EL (cell line): Measurements from ENCODE around the gene ATP8A2.

ENCODE experiments used
- DNase-seq: peaks from one replicate; pipeline ENCODE4 v3.0.0-alpha.2; 2016

ATP8A2 gene

DNA sequence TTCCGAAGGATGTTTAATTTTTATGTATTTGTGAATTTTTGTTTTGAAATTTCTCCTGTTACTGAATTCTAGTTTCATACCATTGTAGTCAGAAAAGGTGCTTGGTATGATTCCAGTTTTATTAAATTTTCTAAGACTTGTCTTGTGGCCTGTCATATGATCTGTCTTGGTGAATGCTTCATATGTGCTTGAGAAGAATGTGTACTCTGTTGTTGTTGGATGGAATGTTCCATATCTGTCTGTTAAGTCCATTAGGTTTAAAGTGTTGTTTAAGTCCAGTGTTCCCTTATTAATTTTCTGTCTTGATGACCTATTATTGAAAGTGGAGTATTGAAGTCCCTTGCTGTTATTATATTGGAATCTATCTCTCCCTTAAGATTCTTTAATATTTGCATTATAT is 273.9 kb downstream of the ATP8A2 start:
- no peak for DNase-seq

DNA sequence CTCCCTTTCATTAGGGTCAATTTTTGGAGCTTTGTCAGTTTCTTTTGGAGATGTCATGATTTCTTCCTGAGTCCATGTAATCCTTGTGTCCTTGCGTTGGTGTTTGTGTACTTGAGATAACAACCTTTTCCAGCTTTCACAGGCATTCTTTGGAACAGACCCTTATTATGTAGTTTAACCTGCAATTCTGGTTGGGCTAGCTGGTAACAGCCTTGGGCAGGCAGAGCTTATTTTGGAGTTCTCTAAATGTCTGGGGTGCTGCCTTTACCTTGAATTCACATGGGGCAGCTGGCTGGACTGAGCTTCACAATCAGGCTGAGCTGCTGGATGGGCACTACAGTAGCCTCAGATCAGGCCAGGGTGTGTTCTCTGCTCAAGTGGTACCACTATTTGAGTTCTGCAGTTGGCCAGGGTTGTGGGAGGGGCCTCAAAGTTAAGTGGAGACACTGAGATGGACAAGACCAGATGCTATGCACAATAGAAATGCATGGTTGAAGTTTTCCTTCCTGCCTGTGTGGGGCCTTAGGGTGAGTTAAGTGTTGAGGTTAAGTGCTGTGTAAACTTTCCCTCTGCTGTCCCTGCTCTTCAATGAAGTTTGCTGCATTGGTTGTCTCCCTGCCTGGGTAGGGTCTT is 277.3 kb downstream of the ATP8A2 start:
- no peak for DNase-seq

DNA sequence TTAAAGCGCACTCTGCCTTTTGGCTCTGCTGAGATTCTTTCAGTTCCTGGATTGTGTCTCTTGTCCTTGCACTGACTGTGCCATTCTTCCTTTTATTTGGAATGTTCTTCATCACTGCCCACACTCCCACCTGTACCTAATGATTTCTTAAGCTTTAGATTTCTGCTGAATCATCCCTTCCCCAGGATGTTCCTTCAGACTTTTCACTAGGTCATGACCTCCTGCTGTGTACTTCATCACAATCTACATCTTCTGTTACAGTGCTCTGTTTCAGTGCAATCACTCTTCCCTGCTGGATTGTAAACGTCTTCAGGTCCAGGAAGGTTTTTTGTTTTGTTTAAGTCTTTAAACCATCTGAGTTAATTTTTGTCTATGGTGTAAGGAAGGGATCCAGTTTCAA is 281.0 kb downstream of the ATP8A2 start:
- no peak for DNase-seq

DNA sequence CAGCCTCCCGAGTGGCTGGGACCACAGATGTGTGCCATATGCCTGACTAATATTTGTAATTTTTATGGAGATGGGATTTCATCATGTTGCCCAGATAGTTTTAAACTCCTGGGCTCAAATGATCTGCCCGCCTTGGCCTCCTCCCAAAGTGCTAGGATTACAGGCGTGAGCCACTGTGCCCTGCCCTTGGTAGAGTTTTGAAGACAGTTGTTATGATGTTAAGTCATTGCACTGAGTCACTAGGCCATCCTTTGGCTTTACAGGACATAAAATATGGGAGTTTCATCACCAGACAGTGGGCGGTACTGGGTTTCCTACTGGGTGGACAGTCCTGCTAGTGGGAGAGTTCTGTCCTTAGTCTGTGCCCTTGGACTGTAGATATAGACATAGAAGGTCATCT is 282.5 kb downstream of the ATP8A2 start:
- peak; percentile 1 for DNase-seq

DNA sequence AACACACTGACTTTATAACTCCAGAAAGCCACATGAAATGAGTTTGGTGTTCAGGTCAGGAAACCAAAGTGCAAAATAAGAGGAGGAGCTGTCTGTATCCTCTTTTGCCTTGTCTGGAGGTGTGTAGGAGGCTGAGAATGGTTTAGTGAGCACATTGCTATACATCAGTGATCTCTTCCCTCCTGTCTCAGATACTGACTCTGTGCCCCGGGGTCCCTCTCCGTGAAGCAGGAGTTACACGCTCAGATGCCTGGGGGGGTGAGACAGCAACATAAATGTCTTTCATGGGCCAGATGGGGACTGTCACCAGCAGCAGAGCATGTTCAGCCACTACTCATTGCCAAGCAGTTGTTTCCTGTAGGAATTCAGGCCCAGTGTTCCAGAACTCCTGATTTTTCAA is 285.4 kb downstream of the ATP8A2 start:
- DNase-seq = no peak

DNA sequence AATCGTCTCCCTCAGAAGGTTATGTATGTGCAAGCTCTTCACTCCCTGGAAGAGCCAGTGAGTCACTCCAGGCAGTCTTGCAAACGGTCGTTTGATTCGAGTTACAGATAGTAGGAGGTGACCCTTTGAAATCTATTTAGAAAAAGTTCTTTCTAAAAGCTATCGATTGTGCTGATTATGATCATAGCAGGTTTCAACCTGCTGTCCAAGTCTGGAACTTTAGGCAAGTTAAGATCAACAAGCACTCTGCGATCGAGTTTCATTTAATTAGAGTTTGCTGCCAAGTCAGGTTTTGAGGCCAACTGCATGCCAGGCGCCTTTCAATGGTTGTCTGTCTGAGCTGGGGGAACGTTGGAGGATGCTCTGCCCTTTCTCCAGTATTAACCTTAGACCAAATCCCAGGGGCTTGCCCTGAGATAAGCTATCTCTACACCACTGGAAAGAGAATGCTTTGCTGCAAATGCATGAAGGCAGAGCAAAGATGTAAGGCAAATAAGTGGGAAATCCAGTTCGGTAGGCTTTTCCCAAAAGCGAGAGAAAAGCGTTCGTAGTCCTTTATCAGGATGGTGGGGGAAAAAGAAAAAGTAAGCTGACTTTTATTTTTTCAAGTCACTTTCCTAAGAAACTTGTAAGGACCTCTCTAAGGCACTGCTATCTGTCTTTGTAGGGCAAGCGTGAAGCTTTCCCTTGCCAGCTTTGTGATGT is 287.5 kb downstream of the ATP8A2 start:
- DNase-seq = no peak

DNA sequence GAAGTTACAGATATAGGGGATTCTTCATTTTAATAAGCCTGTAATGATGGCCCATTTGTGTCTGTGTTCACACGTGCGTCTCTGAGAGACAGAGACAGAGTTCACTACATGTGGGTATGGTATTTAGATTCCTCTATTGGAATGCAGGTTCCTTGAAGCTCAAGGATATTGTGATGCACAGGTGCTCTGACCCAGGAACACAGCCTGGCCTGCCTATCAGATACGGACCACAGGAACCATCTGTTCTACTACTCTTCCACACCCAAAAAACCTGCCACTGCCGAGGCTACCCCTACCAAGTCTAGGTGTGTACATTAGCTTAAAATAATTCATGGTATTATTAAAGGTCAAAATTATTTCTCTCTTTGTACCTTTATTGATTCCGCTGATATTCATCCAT is 289.2 kb downstream of the ATP8A2 start:
- DNase-seq = no peak

DNA sequence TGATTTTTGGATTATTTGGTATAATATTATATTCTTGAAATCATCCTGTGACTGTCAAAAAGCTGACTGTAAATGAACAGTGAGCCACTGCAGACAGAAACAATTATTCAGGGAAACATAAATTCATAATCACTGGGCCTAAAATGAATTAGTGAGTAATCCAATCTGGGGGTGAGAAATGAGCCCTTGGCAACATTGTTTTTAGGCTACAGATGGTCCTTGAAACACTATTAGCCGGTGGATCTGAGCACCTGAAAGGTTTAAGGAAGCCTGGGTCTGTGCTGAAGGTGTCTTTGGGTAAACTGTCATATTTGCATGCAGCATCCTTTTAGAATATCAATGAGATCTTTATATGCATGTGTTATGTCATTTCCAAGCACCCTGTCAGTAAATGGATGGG is 290.7 kb downstream of the ATP8A2 start:
- DNase-seq = no peak

DNA sequence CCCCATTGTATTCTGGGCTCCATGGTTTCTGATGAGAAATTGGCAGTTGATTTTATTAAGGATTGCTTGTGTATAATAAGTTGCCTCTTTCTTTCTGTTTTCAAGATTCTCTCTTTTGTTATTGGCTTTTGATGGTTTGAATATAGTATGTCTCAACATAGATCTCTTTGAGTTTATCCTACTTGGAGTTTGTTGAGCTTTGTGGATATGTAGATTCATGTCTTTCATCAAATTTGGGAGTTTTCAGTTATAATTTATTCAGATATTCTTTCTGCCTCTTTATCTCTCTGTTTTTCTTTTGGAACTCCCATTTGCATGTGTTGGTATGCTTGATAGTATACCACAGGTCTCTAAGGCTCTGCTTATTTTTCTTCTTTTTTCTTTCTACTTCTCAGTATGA is 296.6 kb downstream of the ATP8A2 start:
- DNase-seq = no peak

DNA sequence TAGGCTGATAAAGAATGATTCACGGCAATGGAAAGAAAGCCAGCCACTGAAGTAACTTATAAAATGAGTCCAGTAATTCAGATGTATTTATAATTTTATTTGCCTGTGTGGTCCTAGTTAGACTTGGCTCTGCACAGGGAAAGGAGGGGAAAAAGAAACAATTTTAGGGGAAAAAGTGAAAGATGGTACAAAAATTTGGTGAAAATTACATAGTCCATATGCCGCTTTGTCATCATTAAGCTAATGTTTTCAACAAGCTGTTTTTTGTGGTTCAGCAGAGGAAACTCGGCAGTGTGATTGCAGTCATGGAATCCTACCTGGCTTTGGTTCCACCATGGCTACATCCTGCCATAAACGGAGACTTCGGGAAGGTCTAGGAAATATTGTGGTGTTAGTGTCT is 301.9 kb downstream of the ATP8A2 start:
- no peak for DNase-seq

DNA sequence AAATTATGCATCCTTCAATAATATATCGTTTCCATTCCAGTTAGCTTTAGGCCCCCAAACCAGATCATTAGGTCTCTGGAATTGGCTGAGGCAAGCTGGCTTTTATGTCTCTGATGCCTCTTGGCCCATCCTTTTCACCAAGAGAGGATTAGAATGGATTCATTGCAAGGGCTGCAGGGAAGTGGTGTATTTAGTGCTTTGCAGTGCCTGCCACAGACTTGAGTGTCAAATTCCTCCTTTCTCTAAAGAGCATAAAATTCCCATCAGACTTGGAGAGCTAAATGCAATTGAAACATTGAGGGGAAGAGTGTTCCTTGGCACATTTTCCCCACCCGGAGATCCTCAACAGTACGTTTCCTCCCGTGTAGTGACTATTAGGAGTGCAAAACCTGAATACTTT is 302.6 kb downstream of the ATP8A2 start:
- no peak for DNase-seq

DNA sequence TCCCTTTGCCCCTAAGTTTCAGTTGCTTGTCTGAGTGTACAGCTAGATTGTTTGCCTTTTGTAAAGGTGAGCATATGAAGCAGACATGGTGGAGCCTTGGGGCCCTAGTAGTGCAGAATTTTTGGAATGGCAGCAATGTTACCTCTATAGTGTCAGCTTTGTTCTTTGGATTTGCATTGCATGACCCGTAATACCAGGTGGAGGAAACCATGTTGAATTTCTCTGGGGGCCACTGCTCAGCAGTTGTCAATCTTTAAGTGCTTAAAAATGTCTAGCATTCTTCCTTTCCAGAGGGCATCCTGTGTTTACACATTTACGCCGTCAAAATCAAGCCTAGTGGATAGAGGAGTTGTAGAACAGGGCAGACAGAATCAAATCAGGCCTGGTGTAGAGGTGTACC is 303.3 kb downstream of the ATP8A2 start:
- DNase-seq = no peak

DNA sequence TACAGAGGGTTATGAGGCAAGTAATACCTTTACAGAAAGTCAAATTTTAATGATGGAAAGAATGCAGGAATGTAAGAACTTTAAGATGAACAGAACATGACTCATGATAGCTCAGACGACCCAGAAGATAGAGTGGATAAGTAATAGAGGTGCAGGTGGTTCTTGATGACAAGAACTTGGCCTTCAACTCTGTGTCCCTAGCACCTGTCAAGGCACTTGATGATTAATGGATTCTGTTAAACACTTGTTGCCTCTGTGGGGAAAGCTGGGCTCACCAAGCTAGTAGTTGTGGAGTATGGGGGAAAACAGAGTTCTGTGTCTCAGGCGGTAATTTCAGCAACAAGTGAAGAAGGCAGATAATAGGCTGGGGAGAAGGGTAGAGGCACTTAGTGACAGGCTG is 306.2 kb downstream of the ATP8A2 start:
- no peak for DNase-seq

DNA sequence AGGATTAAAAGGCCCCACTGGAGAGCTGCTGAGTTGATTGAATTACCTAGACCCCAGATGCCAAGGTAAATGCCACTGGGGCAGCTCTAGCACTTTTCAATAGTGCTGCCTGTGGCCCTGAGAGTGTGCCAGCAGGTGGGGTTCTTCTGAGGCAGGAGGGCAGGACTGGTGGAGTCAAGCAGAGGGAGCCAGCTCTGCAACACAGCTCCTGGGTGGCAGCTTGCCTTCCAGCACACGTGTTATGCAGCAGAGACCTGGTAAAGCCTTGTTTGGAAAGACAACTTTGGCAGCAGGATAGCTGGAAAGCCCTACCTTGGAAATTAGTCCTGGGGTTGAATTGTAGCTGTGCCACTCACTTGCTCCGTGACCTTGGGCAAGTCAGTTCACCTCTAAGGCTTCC is 306.6 kb downstream of the ATP8A2 start:
- DNase-seq = no peak

DNA sequence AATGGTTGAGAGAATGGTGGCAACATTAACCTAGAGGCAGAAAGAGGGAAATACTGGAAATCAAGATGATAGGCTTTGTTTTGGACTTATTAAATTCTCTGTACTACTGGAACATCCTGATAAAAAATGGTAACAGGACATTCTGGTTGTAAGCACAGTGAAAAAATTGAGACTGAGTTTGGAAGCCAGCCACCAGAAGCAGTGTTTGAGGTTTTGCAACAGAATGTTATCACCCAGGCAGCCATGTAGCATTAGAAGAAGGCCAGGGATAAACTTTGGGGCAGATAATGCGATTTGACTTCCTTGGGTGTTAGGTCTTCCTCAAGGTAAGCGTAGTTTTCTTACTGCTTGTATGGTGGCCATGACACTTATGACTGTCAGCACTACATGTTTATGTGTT is 307.4 kb downstream of the ATP8A2 start:
- no peak for DNase-seq

DNA sequence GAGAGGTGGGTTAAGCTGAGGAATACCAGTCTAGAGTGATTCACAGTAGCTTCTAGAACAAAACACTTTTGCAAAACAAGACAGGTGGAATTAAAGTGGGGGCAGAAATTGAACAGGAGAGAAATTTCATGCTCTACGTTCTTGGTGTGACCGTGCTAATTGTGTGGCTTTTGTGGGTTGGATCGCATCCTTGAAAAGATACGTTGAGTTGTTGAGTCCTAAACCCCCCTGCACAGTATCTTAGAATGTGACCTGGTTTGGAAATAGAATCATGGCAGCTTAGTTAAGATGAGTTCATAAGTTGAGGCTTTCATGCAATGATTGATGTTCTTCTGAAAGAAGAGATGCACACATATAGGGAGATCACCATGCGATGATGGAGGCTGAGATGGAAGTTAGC is 308.2 kb downstream of the ATP8A2 start:
- no peak for DNase-seq

DNA sequence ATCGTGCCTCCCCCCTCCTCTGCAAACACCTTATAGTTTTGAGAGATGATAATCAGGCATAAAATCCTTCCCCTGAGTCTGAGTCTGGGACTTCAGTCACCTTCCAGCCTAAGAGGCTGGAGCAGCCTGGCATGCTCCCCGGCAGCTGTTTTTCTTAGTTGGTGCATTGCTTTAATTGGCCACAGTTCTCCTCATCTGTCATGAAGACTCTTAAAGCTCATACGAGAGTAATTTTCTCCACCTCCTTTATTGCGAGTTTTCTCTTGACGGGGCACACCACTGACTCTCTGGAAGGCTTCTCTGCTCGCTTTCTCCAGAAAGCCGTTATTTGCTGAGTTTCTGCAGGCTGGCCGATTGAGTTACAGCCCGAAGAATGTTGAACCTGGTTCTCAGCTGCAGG is 310.5 kb downstream of the ATP8A2 start:
- DNase-seq = no peak

DNA sequence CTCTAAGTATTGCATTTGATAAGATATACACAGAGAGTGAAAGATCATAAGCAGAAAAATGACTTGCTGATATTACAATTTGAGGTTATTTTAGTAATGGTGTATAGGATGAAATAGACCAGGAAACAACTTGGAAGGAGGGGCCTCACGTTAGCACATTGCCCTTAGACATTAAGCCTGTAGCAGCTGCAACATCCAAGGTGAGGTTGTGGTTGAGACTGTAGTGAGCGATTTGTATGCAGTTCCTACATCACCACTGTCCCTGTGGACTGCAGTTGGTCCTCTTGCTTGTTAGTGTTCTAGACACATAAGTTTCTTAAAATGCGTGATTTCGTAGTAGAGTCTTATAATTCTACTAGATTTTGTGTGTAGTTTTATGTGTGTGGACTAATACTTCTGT is 311.3 kb downstream of the ATP8A2 start:
- no peak for DNase-seq

DNA sequence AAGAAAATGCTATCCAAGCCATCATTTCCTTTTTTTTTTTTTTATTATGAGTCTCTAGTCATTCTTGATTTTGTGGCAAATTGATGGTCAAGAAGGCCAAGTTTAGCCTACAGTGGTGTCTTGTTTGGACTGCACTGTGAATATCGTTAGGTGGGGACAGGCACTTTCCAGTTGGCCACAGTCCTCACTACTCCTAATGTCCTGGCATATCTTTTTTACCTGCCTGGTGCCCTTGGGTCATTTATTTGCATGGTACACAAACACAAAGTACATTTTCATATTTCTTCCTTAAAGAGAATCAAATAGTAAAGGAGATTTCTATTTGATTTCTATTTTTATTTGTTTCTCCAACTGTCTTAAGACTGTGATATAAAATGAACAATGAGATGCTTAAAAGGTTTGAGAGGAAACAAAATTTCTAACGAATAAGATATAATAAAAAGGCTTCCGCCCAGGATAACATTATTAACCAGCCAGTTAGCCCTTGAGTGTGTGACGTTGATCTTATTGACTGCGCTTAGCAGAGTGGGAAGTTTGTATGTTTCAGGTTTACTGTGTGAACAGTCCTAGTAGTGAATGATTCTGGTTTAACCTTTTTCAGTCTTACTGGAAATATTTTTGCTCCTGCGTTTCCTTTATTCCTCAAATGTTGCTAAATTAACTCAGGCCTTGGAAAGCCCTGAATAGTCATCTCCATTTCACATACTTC is 312.0 kb downstream of the ATP8A2 start:
- DNase-seq = no peak

DNA sequence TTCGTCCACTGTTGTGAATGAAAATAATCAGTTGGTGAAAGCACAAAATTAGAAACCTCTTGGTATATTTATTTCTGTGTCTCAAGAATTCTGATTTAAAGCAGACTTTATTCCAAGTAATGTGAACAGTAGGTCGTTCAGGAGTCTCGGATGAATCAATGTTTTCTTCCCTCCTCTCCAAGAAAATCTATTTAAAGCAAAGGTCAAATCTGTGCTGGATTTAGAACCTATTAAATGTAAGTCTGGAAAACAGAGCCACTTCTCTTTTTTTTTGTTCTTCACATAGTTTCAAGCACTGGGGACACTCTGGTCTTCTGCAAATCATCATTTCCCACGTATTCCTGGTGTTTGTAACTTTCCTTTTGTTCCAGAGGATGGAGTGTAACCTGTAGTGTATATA is 312.7 kb downstream of the ATP8A2 start:
- DNase-seq = no peak

DNA sequence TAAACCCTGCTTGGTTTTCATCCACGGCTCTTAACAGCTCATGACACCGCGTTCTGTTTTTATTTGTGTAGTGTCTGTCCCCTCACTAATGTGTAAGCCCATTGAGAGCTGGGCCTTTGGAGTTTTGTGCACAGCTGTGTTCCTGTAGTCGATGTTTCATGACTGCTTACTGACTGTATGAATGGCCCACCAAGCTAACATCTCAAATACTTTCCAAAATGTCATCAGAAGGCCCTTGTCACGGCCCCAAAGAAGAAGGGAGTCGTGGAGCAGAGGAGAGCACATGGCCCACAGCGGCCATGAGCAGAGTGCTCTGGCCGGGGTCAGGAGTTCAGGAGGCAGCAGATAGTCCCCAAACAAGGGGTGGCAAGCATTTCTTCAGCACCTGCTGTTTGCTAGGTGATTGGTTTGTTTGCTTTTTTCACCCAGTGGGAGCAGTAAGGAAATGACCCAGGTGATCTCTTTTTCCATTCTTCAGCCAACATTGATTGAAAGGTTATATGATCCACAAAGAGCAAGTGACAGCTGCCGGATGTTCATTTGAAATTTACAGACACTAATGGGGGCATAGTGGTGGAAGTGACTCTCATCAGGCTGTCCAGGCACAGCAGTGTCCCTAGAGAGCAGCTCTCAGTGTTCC is 315.2 kb downstream of the ATP8A2 start:
- no peak for DNase-seq

DNA sequence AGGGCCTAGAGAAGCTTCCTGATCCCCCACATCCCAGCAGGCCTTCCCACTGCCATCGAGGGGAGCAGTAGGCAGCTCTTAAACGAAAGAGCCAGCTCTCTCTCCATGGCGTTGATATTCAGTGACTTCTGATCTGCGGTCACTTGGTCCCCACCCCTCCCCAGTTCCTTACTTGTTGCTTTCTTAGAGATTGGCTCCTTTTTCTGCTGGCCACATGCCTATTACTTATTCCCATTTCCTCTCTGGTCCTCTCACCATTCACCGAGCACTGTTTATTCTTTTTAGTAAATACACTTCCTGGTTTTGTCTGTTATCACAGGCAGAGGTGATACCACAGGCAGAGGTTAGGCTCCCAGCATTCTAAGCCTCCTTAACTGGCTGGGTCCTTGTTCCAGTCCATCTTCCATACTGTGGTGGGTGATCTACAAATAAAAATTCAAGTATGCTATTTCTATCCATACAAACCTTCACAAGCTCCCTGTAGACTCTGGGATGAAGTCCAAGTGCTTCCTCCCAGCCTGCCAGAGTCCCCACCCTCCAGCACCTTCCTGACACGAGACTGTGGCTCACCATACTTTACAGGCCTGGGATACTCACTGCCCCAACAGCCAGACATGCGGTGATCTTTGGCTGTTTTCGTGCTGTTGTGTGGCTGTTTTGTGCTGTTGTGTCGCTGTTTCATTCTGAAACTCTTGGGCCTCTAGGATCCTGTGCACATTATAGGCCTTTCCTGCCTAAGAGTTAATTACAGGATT is 315.9 kb downstream of the ATP8A2 start:
- DNase-seq = no peak

DNA sequence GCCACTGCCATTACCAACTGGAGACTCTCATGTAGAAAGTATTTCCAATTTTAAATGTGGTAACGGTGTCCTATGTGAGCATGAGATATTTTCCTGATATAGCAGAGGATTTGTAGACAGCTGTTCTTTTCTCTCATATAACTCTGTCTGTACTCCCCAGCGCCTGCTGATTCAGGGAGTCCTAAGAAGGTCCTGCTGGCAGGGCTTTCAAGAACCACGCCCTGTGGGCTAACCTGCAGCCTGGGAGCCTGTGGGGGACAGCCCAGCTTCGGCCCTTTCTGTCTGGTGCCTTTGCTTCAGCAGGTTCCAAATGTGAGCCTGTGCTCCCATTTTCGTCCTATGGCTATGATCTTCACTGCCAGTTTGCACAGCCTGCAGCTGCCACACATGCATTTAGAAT is 316.8 kb downstream of the ATP8A2 start:
- no peak for DNase-seq
